HEK293 (cell line): Measurements from ENCODE around the gene ZBTB47.

Source experiments
- CTCF ChIA-PET: fragments of 350-600 bp; formaldehyde crosslinking; extraction: SDS; loops from one replicate; lab custom pipeline; 2021; ENCODE audit warnings: antibody characterized with exemption; lab: Yijun Ruan, JAX
- POLR2A ChIA-PET: fragments of 300-600 bp; formaldehyde crosslinking; extraction: SDS; loops from one replicate; lab custom pipeline; 2020; ENCODE audit warnings: antibody characterized with exemption, inconsistent platforms; lab: Yijun Ruan, JAX
- H3K27ac ChIP-seq: fragments of 200-500 bp; sonication (Bioruptor generic); 2 replicates; pipeline ENCODE4 v1.5.1; 2014; ENCODE audit warnings: low read depth, low read length, control low read depth, inconsistent platforms; ENCODE audit errors: extremely low read depth
- H3K36me3 ChIP-seq, 2 experiments: fragments of 200-500 bp in 1 of 2; sonication (Bioruptor generic) in 1 of 2; 1 replicate in 1 of 2; 2 replicates in 1 of 2; pipeline ENCODE4 v1.5.1; 2014 to 2017; ENCODE audit warnings: inconsistent platforms in 2 of 2, low read length in 2 of 2; ENCODE audit not compliant: control insufficient read depth in 2 of 2, insufficient read depth in 1 of 2
- H3K4me1 ChIP-seq: fragments of 200-500 bp; sonication (Bioruptor generic); 2 replicates; pipeline ENCODE4 v1.5.1; 2014; ENCODE audit warnings: mild to moderate bottlenecking, low read length, inconsistent platforms; ENCODE audit not compliant: control insufficient read depth, insufficient read depth
- H3K4me3 ChIP-seq: 2 replicates; pipeline ENCODE4 v1.5.1; 2011; ENCODE audit warnings: low read depth, mild to moderate bottlenecking, control low read depth, low read length, moderate library complexity
- H3K9me3 ChIP-seq: fragments of 200-500 bp; sonication (Bioruptor generic); 2 replicates; pipeline ENCODE4 v1.5.1; 2014; ENCODE audit warnings: low read depth, low read length, inconsistent platforms; ENCODE audit not compliant: control insufficient read depth, insufficient read depth
- CTCF ChIP-seq: fragments of 450-650 bp; formaldehyde crosslinking; IDR thresholded peaks from 2 replicates; pipeline ENCODE4 v1.5.1; 2016; ENCODE audit warnings: missing biosample characterization, missing genetic modification characterization
- EGR2 ChIP-seq: fragments of 450-650 bp; formaldehyde crosslinking; IDR thresholded peaks from 2 replicates; pipeline ENCODE4 v1.5.1; 2016; ENCODE audit warnings: low read depth, missing biosample characterization, missing genetic modification characterization
- OVOL3 ChIP-seq: fragments of 450-650 bp; formaldehyde crosslinking; IDR thresholded peaks from 2 replicates; pipeline ENCODE4 v1.5.1; 2016; ENCODE audit warnings: missing biosample characterization, missing genetic modification characterization
- PBX3 ChIP-seq: sonication (generic); formaldehyde crosslinking; IDR thresholded peaks from 2 replicates; pipeline ENCODE4 v1.8.1; 2022; ENCODE audit warnings: mild to moderate bottlenecking, moderate library complexity, missing genetic modification reagents
- PRDM1 ChIP-seq: fragments of 450-650 bp; formaldehyde crosslinking; IDR thresholded peaks from 2 replicates; pipeline ENCODE4; 2016; ENCODE audit warnings: missing biosample characterization, missing genetic modification characterization
- SCRT2 ChIP-seq: fragments of 450-650 bp; formaldehyde crosslinking; IDR thresholded peaks from 2 replicates; pipeline ENCODE4 v1.5.1; 2016; ENCODE audit warnings: missing biosample characterization, missing genetic modification characterization
- YY1 ChIP-seq: fragments of 450-650 bp; formaldehyde crosslinking; IDR thresholded peaks from 2 replicates; pipeline ENCODE4 v1.5.1; 2018; ENCODE audit warnings: missing biosample characterization, missing genetic modification characterization
- YY2 ChIP-seq: fragments of 450-650 bp; formaldehyde crosslinking; IDR thresholded peaks from 2 replicates; pipeline ENCODE4 v1.5.1; 2016; ENCODE audit warnings: missing biosample characterization, missing genetic modification characterization
- ZBTB48 ChIP-seq: fragments of 450-650 bp; formaldehyde crosslinking; IDR thresholded peaks from 2 replicates; pipeline ENCODE4 v1.5.1; 2016; ENCODE audit warnings: missing biosample characterization, missing genetic modification characterization
- ZNF175 ChIP-seq: fragments of 450-650 bp; formaldehyde crosslinking; IDR thresholded peaks from 2 replicates; pipeline ENCODE4 v1.5.1; 2016; ENCODE audit warnings: missing biosample characterization, missing genetic modification characterization
- ZNF18 ChIP-seq: fragments of 450-650 bp; formaldehyde crosslinking; IDR thresholded peaks from 2 replicates; pipeline ENCODE4 v1.5.1; 2016; ENCODE audit warnings: missing biosample characterization, missing genetic modification characterization
- ZNF2 ChIP-seq: fragments of 450-650 bp; formaldehyde crosslinking; IDR thresholded peaks from 2 replicates; pipeline ENCODE4 v1.5.1; 2016; ENCODE audit warnings: missing biosample characterization, missing genetic modification characterization
- ZNF23 ChIP-seq: fragments of 450-650 bp; formaldehyde crosslinking; IDR thresholded peaks from 2 replicates; pipeline ENCODE4 v1.5.1; 2016; ENCODE audit warnings: missing biosample characterization, missing genetic modification characterization, borderline replicate concordance
- ZNF391 ChIP-seq: fragments of 450-650 bp; formaldehyde crosslinking; IDR thresholded peaks from 2 replicates; pipeline ENCODE4 v1.5.1; 2016; ENCODE audit warnings: low read depth, missing biosample characterization, missing genetic modification characterization, borderline replicate concordance
- ZNF416 ChIP-seq: fragments of 450-650 bp; formaldehyde crosslinking; IDR thresholded peaks from 2 replicates; pipeline ENCODE4 v1.5.1; 2016; ENCODE audit warnings: missing biosample characterization, missing genetic modification characterization
- ZNF426 ChIP-seq: fragments of 450-650 bp; formaldehyde crosslinking; IDR thresholded peaks from 2 replicates; pipeline ENCODE4 v1.5.1; 2017; ENCODE audit warnings: missing biosample characterization, missing genetic modification characterization, mild to moderate bottlenecking, inconsistent platforms, moderate library complexity
- ZNF518A ChIP-seq: fragments of 450-650 bp; formaldehyde crosslinking; conservative IDR thresholded peaks from 2 replicates; pipeline ENCODE4 v1.5.1; 2016; ENCODE audit warnings: low read depth, missing biosample characterization, missing genetic modification characterization
- ZNF548 ChIP-seq: fragments of 450-650 bp; formaldehyde crosslinking; IDR thresholded peaks from 2 replicates; pipeline ENCODE4 v1.5.1; 2016; ENCODE audit warnings: missing biosample characterization, missing genetic modification characterization
- ZNF560 ChIP-seq: fragments of 450-650 bp; formaldehyde crosslinking; IDR thresholded peaks from 2 replicates; pipeline ENCODE4 v1.5.1; 2017; ENCODE audit warnings: missing biosample characterization, missing genetic modification characterization, borderline replicate concordance
- ZNF623 ChIP-seq: fragments of 450-650 bp; formaldehyde crosslinking; IDR thresholded peaks from 2 replicates; pipeline ENCODE4 v1.5.1; 2016; ENCODE audit warnings: missing biosample characterization, missing genetic modification characterization
- ZNF692 ChIP-seq: fragments of 450-650 bp; formaldehyde crosslinking; IDR thresholded peaks from 2 replicates; pipeline ENCODE4 v1.5.1; 2016; ENCODE audit warnings: missing biosample characterization, missing genetic modification characterization

ZBTB47 gene

GRCh38 chr3:42638339-42638842 is 15.1 kb upstream of the ZBTB47 start:
- no peak for TF ChIP-seq ZNF23 (tag by site-specific recombination)
- TF ChIP-seq PRDM1 (tag by site-specific recombination), result peak; percentile 83
- H3K36me3 ChIP-seq, result peaks cover 32 to 94% of the 10 kb centered on the region in 2 experiments
- ChIA-PET POLR2A (no interaction called here), CTCF (interaction anchor here (1.2 to 2.1 kb wide), 2 partner anchors 25 to 67 kb away, joined by 4 to 7 read pairs; no protein-coding TSS in a partner anchor)
- no peaks in the 10 kb centered on the region for H3K9me3 ChIP-seq
- H3K4me1 ChIP-seq, result no peaks in the 10 kb centered on the region
- no peak overlapping the region for H3K4me3 ChIP-seq
- H3K27ac ChIP-seq, result no peak overlapping the region

GRCh38 chr3:42639192-42639591 is 14.3 kb upstream of the ZBTB47 start:
- Histone ChIP-seq H3K9me3 (no peaks in the 10 kb centered on the region), H3K36me3 (peaks cover 29 to 93% of the 10 kb centered on the region in 2 experiments), H3K27ac (no peak overlapping the region)
- POLR2A ChIA-PET, result no interaction called here
- CTCF ChIA-PET, result no interaction called here
- no peak for TF ChIP-seq YY1
- TF ChIP-seq ZNF692, result no peak
- no peak for TF ChIP-seq ZNF426 (tag by site-specific recombination)
- TF ChIP-seq CTCF, result no peak
- no peak for TF ChIP-seq ZNF2 (tag by site-specific recombination)
- TF ChIP-seq, all 188 proteins: peak for 0
- Histone ChIP-seq H3K4me1 (no peaks in the 10 kb centered on the region), H3K4me3 (no peak overlapping the region)

GRCh38 chr3:42640129-42640528 is 13.4 kb upstream of the ZBTB47 start:
- POLR2A ChIA-PET, result no interaction called here
- Histone ChIP-seq H3K4me3 (no peak overlapping the region), H3K27ac (no peak overlapping the region), H3K9me3 (no peaks in the 10 kb centered on the region), H3K4me1 (no peaks in the 10 kb centered on the region), H3K36me3 (peaks cover 23 to 92% of the 10 kb centered on the region in 2 experiments)
- CTCF ChIA-PET, result interaction anchor here (0.6 to 1.2 kb wide), 3 partner anchors 21 to 140 kb away, joined by 3 to 7 read pairs (median 4); no protein-coding TSS in a partner anchor
- TF ChIP-seq ZNF548 (tag by site-specific recombination) (no peak), EGR2 (tag by site-specific recombination) (no peak), PBX3 (CRISPR knock-in tag) (no peak), YY2 (tag by site-specific recombination) (no peak), ZNF391 (no peak), OVOL3 (tag by site-specific recombination) (no peak), ZBTB48 (tag by site-specific recombination) (no peak), ZNF416 (no peak), SCRT2 (no peak), ZNF560 (tag by site-specific recombination) (no peak), ZNF518A (no peak), ZNF175 (tag by site-specific recombination) (no peak), ZNF623 (no peak), YY1 (no peak), ZNF18 (tag by site-specific recombination) (no peak)
